Measurements from ENCODE around the gene OR56A3.

- no peak for TF ChIP-seq EZH2 (IDR thresholded peaks at IDR 0.05)
- no peak for TF ChIP-seq POLR2AphosphoS5 (IDR thresholded peaks at IDR 0.05; ENCODE audit: borderline replicate concordance, low read depth, low read length)
- TF ChIP-seq FOXP2 (optimal IDR thresholded peaks at IDR 0.05; ENCODE audit: control extremely low read depth, extremely low read length, insufficient read depth) = no peak
Observed at GRCh38 chr11:5922749-5923426, 19.2 kb upstream of the OR56A3 start.

Data from SK-N-MC (cell line).